NCI-H69 (cell line): ENCODE measurements around the gene CTDSPL2.
A peak's percentile ranks its signal among the peaks of the same experiment; 100 is the strongest.
"Not testable (repeated sequence)": the region's sequence is repeated elsewhere in the genome, so short reads cannot be mapped to it uniquely, and the experiment has no call there.

ENCODE experiments used
- DNase-seq: peaks from one replicate; lab custom pipeline; 2025; lab: John Stamatoyannopoulos, UW

Gene CTDSPL2

DNA sequence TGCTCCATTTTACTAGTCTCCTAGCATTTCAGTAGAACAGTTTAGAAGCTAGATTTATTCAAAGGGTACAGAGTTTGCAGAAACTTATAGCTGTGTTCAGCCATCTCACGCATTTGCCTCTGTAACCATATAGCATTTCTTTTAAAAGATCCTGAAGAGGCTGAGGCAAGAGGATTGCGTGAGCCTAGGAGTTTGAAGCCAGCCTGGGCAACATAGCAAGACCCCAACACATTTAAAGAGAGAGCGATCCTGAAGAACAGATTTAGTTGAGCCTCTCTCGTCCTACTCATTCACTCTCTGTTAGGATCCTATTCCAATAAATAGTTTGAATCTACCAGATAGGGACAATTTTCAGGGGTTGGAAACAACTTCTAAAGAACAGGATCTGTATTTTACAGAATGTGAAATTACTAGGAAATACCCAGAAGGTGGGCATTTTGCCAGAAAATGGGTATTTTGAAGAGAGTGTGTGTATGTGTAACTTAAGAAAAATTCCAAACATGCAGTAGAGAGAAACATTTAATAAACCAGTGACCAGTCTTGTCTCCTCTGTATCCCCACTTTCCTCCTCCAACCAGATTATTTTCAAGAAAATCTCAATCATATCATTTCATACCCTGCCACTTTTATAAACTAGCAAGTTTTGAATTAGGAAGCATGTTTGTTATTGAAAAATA is 114.0 kb downstream of the CTDSPL2 start:
- DNase-seq: no peak

GRCh38 chr15:44542596-44542995 is 115.2 kb downstream of the CTDSPL2 start:
- no peak for DNase-seq

DNA sequence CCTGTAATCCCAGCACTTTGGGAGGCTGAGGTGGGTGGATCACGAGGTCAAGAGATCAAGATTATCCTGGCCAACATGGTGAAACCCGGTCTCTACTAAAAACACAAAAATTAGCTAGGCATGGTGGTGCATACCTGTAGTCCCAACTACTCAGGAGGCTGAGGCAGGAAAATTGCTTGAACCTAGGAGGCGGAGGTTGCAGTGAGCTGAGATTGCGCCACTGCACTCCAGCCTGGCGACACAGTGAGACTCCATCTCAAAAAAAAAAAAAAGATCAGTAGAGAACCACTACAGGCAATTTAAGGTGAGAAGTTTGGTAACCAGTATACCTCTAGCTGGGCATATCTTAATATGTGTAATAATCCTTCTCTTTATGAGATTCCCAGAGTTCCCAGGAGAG is 117.3 kb downstream of the CTDSPL2 start:
- not testable (repeated sequence) for DNase-seq

DNA sequence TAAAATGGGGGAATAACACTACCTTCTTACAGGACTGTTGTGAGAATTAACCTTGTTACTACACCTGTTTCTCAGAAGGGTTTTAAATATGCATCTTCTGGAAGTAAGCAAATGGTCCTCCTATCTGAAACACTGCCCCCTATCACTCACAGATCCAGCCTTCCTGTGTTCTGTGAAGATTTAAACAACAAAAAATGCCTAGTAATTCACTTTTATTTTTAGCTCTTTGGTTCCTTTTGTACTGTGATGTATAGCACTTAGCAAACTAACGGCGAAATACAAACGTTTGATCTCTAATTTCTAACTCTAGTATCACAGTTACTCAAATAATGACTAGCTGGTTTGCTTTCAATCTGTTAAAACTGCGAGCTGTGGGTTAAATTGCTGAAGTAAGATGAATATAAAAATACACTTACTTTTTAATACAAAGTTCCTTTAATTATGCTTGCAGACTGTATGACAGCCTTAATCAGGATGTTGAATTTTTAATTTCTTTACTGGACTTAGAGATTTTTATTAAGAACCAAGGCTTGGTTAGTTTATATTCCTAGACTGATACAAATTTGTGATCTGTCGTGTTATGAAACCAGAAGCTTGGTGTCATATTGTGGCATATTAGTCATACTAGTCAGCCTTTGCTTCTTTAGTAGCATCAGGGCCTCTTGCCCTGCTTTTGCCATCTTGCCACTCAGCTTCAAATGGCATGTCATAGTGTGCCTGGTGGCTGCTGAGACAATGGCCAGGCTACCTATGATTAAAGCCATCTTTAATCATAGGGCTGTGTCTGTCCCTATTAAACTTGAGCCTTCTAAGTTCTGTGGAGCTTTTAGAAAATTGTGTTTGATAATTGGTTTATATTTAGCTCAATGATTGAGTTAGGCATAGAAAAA is 118.7 kb downstream of the CTDSPL2 start:
- DNase-seq: peak; percentile 37

DNA sequence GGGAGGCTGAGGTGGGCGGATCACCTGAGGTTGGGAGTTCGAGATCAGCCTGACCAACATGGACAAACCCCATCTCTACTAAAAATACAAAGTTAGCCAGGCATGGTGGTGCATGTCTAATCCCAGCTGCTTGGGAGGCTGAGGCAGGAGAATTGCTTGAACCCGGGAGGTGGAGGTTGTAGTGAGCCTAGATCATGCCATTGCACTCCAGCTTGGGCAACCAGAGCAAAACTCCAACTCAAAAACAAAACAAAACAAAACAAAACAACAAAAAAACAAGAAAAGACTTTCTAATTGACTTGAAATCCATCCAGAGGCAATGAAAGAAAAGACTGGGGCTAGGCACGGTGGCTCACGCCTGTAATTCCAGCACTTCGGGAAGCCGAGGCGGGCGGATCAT is 121.7 kb downstream of the CTDSPL2 start:
- DNase-seq: not testable (repeated sequence)

DNA sequence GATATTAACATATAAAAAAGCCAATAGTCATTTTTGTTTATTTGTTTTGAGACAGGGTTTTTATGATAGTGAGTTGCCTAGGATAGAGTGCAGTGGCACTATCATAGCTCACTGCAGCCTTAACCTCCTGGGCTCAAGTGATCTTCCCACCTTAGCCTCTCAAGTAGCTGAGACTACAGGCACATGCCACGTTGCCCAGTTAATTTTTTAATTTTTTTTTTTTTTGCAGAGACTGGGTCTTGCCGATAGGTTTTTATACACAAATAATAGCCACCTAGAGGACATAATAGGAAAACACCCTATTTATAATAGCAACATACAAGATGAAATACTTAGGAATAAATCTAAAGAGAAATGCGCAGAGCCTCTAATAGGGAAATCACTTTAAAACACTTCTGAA is 122.8 kb downstream of the CTDSPL2 start:
- DNase-seq: no peak

GRCh38 chr15:44550734-44551133 is 123.3 kb downstream of the CTDSPL2 start:
- no peak for DNase-seq

DNA sequence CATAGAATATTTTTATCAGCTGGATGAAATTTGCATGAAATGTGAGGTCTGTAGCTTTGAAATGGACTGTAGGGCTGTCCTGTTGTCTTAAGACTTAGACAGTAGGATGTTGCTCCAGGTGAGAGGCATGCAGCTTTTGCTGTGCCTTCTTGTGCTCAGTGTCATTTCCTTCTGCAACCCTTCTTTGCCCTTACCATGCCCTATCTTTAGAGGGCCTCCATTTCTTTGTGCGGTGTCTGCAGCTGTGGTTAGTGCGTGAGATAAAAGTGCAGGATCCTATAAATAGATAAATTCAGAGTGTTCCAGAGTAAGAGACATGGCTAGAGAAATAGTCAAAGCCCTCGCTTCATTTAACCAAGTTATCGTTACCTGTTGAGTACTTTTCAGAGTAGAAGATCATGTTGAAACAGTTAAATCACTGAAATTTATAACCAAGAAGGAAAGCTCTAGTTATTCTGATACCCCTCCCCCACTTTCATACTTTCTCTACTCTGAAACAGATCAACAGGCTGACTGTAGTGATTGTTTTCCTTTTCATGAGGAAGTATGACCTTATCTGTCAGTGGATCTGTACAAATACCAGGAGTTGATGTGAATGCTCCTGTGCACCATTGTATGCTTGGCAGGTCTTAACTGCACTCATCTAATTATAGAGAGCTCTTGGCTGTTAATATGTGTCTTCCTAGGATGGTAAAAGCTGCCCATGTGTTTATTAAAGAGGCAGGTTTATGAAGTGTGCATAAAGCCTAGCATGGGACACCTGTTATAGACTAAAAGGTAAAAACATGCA is 127.7 kb downstream of the CTDSPL2 start:
- DNase-seq: no peak

DNA sequence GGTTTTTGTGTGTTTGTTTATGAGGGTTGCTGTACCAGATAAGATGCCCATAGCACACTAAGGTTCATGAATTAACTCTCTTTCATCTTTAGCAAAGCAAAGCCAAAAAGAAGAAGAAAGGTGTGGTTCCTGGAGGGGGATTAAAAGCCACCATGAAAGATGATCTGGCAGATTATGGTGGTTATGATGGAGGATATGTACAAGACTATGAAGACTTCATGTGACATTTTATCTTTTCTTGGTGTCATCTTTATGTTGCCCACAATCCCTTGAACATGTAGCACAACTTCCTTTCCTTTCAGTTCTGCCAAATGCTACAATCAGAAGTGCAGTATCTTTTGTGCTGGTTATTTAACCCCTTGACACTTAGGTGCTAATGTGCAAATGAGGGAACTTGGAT is 133.5 kb downstream of the CTDSPL2 start:
- not testable (repeated sequence) for DNase-seq

DNA sequence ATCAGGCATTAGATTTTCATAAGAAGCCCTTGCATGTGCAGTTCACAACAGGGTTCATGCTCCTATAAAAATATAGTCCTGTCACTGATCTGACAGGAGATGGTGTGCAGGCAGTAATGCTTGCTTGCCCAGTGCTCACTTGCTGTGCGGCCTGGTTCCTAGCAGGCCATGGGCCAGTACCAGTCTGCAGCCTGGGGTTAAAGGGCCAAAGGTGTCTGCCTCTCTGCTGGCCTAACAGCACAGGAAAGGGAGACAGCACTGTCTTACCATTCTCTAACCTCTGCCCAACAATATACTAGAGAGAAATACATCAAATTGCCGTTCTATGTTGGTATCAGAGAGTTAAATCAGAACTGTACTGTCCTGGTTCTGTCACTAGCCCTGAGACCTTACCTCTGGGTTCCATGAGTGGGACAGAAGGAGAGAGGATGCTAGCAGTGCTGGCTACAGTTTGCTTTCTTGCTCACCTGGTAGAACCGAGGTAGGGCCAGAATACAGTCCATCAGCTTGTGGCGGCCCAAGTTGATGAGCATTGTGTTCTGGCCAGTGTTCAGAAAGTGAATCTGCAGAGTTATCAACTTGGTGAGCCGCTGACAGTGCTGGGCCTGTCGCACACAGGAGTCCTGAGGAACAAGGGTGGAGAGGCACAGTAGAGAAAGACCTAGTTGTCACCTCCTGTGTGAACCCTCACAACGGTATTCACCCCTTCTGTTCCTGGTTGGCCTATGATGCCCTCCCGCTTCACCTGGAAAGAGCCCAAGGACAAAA is 138.1 kb downstream of the CTDSPL2 start:
- no peak for DNase-seq

DNA sequence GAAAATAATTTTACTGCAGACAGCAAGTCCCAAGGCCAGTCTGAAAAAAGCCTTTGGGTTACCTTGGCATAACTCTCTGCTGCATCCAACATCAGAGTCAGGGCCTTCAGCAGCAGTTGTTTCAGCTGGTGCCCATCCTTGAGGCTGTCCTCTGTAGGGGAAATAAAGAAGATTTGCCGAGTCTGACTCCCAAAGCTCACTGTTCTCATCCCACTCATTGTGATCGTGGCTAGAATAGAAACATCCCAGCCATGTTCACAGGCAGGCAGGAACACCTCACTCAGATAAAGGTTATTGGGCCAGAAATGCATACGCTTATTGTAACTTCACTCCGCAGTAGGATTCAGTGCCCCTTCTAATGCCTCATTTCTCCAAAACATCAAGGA is 138.7 kb downstream of the CTDSPL2 start:
- DNase-seq: no peak

DNA sequence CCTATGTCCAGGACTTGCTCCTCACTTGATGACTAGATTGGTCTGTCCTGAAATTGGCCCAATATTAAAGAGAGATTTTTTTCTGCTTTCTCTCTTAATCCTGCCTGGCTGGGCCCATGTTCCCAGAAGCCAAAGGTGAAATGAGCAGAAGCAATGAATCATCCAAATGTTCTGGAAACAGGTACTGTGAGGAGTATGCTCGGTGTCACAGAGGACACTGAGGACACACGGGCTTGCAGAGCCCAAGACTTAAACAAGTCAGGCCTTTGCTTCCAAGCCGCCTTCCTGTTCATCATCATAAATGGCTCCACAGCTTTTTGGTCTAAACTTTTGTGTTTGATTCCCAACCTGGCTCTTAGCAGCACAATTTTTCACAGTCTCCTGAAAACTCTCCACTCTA is 140.9 kb downstream of the CTDSPL2 start:
- DNase-seq: no peak

- DNase-seq: no peak
Measured at GRCh38 chr15:44569316-44569715, 141.9 kb downstream of the CTDSPL2 start.

DNA sequence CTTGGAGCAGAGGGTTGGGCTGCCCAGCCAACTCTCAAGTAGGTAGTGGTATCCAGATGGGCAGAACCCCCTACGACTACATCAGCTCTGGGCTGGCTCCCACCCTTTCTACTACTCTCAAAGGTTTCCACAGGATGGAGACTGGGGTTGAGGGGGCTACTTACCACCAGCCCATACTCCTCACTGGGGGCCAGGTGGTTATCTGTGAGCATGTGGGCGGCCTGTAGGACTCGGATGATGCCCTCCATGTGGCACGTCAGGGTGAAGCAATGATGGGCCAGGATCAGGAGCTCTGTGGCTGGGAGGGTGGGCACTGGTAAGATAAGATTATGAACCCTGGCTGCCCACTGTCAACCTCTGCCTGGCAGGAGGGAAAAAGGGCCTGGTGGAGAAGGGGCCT is 142.9 kb downstream of the CTDSPL2 start:
- no peak for DNase-seq

- DNase-seq: no peak
Measured at GRCh38 chr15:44573386-44573785, 146.0 kb downstream of the CTDSPL2 start.

DNA sequence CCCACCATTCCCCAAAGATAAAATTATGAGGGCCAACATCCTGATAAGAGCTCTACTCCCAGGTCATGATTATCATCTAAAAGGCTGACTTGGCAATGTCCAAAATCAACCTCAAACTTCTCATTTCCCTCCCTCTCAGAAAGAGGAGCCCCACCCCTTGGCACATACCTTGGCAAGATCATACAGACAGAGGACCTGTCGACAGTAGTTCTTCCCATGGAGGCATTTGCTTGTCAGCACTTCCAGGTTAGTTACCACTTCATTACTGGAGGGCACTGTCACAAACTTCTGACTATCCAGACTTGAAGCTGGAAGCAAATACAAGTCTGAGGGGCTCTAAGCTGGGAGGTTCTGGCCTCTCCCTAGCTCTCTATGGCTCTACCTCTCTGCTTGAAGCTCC is 147.3 kb downstream of the CTDSPL2 start:
- no peak for DNase-seq
